Ascending aorta (tissue), 2 donors: Measurements from ENCODE around the gene GAPVD1. TPM values are rescaled to one million over a fixed set of nuclear protein-coding genes. Genes with fewer than 3 reads are reported as not detected.

Experiments used
- DNase-seq, 2 donors: peaks; one replicate each; pipeline ENCODE4 v3.0.0-alpha.2; 2019; ENCODE audit warnings: low spot score in 2 of 2
- H3K27ac ChIP-seq, 2 donors: fragments of 200-600 bp; sonication (generic); one replicate each; pipeline ENCODE4 v1.5.1; 2016 to 2017; ENCODE audit warnings: mild to moderate bottlenecking in 1 of 2
- H3K27me3 ChIP-seq: fragments of 200-600 bp; sonication (generic); one replicate; pipeline ENCODE4 v1.5.1; 2017
- H3K36me3 ChIP-seq, 2 donors: fragments of 200-600 bp; sonication (generic); one replicate each; pipeline ENCODE4 v1.5.1; 2016
- H3K4me1 ChIP-seq, 2 donors: fragments of 200-600 bp; sonication (generic); one replicate each; pipeline ENCODE4 v1.5.1; 2016 to 2017; ENCODE audit warnings: mild to moderate bottlenecking in 1 of 2
- H3K4me3 ChIP-seq, 2 donors: fragments of 200-600 bp; sonication (generic); one replicate each; pipeline ENCODE4 v1.5.1; 2016 to 2017; ENCODE audit warnings: mild to moderate bottlenecking in 1 of 2
- H3K9me3 ChIP-seq, 2 donors: fragments of 200-600 bp; sonication (generic); one replicate each; pipeline ENCODE4 v1.5.1; 2016
- intact Hi-C: fragments of 100-400 bp; cut with DNase I; formaldehyde crosslinking; loops from one replicate; pipeline ENCODE4 v1.15.1; 2023
- total RNA-seq: library from RNA; depleted of rRNA; stranded (reverse); fragments of >200 nt; gene quantifications from one replicate; pipeline ENCODE4 v1.1.0, GENCODE V29; 2016
- TF ChIP-seq, protein P1 (sequence below), 3 experiments: fragments of 200-600 bp in 2 of 3; fragments of 450-650 bp in 1 of 3; sonication (generic) in 2 of 3; IDR thresholded peaks; one replicate each; pipeline ENCODE4 v1.5.1; 2016 to 2019; ENCODE audit warnings: antibody characterized with exemption in 3 of 3, mild to moderate bottlenecking in 1 of 3, moderate library complexity in 1 of 3

Gene GAPVD1
- total RNA-seq, 1 donor from 2014 or later = 18.9 TPM

DNA sequence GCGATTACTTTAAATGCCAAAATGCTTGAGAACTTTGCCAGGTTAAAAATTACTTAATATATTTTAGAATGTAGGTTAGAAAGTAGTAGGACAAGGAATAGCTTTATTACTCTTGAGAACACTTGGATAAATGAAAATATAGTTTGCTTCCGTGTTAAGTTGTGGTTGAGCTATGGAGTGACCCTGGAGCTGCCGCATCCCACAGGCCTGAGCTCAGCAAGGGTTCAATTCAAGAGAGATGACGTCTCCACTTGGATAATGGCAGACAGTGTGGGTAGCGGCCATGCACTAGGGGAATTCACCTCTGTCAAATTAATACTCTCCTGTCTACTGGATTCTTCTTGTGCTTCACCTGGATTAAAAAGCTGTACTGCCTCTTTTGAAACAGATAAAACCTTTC lies 105.0 kb downstream of the GAPVD1 start:
- intact Hi-C loops = no loop called here
- Histone ChIP-seq H3K4me1 (no peaks in the 10 kb centered on the region), H3K27ac (no peak overlapping the region), H3K4me3 (no peak overlapping the region), H3K27me3 (no peaks in the 10 kb centered on the region), H3K36me3 (peaks cover 23 to 31% of the 10 kb centered on the region in 2 donors), H3K9me3 (no peaks in the 10 kb centered on the region)
- no peak for DNase-seq
- TF ChIP-seq, protein P1, sequence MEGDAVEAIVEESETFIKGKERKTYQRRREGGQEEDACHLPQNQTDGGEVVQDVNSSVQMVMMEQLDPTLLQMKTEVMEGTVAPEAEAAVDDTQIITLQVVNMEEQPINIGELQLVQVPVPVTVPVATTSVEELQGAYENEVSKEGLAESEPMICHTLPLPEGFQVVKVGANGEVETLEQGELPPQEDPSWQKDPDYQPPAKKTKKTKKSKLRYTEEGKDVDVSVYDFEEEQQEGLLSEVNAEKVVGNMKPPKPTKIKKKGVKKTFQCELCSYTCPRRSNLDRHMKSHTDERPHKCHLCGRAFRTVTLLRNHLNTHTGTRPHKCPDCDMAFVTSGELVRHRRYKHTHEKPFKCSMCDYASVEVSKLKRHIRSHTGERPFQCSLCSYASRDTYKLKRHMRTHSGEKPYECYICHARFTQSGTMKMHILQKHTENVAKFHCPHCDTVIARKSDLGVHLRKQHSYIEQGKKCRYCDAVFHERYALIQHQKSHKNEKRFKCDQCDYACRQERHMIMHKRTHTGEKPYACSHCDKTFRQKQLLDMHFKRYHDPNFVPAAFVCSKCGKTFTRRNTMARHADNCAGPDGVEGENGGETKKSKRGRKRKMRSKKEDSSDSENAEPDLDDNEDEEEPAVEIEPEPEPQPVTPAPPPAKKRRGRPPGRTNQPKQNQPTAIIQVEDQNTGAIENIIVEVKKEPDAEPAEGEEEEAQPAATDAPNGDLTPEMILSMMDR (IDR thresholded peaks at IDR 0.05) = no peak

DNA sequence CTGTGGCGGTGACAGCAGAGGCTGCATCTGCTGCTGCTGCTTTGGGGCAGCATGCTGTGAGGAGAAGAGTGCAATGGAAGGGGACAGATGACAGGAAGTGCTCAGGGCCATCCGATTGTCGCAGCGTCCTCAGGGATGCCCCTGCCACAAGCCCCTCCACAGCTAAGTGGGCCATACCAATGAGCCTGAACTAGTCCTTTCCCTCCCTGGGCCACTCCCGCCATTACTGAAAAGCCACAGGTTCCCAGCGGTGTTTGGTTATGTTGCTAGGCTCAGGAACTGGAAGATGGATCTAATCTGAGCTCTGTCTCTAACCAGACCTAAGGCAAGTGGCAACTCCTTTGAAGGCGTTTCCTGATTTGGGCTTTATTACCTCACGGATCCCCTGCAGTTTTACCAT lies 109.2 kb downstream of the GAPVD1 start:
- no peak for DNase-seq
- no peak overlapping the region for H3K27ac ChIP-seq
- no peaks in the 10 kb centered on the region for H3K27me3 ChIP-seq
- H3K4me1 ChIP-seq = peaks cover 0 to 2% of the 10 kb centered on the region in 2 donors
- intact Hi-C loops = loop anchor here (5.0 kb wide), 1 partner anchor 598 kb away; the partner anchor contains the start of gene NR6A1
- no peak overlapping the region for H3K4me3 ChIP-seq
- TF ChIP-seq, protein P1 (IDR thresholded peaks at IDR 0.05) = no peak
- no peaks in the 10 kb centered on the region for H3K9me3 ChIP-seq
- H3K36me3 ChIP-seq = no peaks in the 10 kb centered on the region

DNA sequence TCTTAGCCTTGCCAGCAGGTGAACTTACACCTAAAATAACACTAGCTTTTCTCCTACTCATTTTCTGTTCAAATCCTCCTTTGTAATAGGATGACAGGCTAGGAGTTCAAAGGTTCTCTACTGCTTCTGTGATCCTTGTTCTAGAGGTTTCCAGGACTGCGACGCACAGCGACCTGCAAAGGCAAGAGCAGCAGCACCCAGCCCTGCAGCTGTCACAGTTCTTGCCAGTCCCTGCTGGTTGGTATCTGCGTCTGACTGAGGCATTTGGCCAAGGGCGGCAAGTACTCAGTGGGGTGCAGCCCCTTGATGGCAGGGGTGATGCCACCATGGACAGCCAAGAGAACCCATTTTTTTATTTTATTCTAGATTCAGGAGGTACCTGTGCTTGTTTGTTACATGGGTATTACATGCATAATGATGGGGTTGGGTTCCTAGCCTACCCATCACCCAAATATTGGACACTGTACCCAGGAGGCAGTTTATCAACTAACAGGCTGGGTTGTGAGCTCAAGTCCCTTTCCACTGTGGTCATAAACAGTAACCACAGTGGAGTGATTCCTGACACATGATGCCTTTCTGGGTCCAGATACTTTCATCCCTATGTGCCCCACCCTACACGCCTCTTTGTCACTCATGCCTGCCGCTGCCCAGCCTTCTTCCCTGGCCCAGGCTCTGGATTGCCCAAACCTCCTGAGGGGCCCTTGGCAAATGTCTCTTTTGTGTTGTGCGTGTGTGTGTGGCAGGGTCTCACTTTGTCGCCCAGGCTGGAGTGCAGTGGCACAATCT lies 111.0 kb downstream of the GAPVD1 start:
- Histone ChIP-seq H3K36me3 (no peaks in the 10 kb centered on the region), H3K9me3 (no peaks in the 10 kb centered on the region), H3K27me3 (no peaks in the 10 kb centered on the region), H3K4me1 (peaks cover 0 to 2% of the 10 kb centered on the region in 2 donors), H3K4me3 (no peak overlapping the region), H3K27ac (no peak overlapping the region)
- intact Hi-C loops = loop anchor here (5.0 kb wide), 1 partner anchor 600 kb away; the partner anchor contains the start of gene NR6A1
- TF ChIP-seq, protein P1 (IDR thresholded peaks at IDR 0.05) = no peak
- DNase-seq = no peak

DNA sequence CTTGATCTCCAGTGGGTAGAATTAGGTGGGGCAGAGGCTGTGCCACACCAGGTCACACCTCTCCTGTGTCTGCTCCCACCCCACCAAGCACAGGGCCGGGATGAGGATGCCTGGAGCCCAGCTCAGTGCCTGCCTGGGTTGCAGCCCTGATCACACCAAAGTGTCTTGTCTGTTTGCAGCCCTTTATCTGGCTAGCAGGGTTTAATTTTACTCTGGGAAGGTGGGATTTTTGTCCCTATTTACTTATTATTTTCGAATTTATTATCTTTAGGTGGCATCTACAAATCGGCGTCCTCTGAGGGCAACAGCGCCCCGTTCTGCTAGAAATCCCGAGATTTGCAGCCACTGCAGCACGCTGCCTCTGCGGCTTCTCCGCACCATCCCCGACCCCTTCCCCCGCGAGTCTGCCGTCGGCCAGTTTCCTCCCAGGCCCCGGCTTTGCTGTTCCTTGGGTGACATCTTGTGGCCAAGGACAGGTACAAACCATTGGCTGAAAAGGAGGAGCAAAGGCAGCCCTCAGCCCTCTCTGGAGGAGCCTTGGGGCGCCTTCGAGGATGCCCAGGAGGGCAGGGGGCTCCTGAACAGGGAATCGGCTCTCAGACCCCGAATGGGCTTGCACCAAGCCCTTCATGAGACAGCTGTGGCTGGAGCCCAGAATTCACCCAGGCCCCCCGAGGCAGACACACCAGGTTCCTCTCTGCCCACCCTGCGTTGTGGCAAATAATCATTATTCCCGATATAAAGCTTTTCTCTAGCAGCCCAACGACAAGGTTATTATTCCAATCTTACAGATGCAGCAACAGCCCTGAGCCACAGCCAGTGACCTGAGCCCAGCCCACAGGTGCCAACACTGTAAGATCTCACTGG lies 113.0 kb downstream of the GAPVD1 start:
- Histone ChIP-seq H3K4me1 (peaks cover 0 to 2% of the 10 kb centered on the region in 2 donors), H3K27me3 (no peaks in the 10 kb centered on the region), H3K4me3 (peak overlapping the region; percentile 36 to 41), H3K9me3 (no peaks in the 10 kb centered on the region), H3K36me3 (no peaks in the 10 kb centered on the region), H3K27ac (no peak overlapping the region)
- peak in 1 of 2 donors; percentile 68 for DNase-seq
- TF ChIP-seq, protein P1 (IDR thresholded peaks at IDR 0.05) = peak; percentile 70 to 85 (median 79)
- intact Hi-C loops = loop anchor here (5.0 kb wide), 1 partner anchor 602 kb away; the partner anchor contains the start of gene NR6A1

DNA sequence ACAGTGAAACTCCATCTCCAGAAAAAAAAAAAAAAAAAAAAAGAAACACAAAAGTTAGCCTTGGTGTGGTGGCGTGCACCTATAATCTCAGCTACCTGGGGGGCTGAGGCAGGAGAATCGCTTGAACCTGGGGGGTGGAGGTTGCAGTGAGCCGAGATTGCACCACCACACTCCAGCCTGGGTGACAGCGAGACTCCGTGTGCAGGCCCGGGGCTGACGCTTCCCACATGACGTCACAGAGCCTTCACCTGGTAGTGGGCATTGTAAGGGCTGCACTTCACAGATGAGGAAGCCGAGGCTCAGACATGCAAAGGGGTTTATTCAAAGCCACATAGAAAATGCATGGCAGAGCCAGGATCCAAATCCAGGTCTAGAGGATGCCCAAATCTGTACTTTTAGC lies 114.2 kb downstream of the GAPVD1 start:
- intact Hi-C loops = no loop called here
- Histone ChIP-seq H3K36me3 (no peaks in the 10 kb centered on the region), H3K27ac (no peak overlapping the region), H3K9me3 (no peaks in the 10 kb centered on the region), H3K4me1 (peaks cover 0 to 2% of the 10 kb centered on the region in 2 donors), H3K27me3 (no peaks in the 10 kb centered on the region), H3K4me3 (no peak overlapping the region)
- DNase-seq = no peak
- TF ChIP-seq, protein P1 (IDR thresholded peaks at IDR 0.05) = no peak
